Ovary (tissue), 3 donors: ENCODE measurements around the gene USP14.

Experiments used
- CTCF ChIP-seq, 3 donors: fragments of 450-650 bp in 2 of 3; fragments of 200-600 bp in 1 of 3; IDR thresholded peaks; one replicate each; pipeline versions ENCODE4 v1.5.1 to v1.8.0; 2016 to 2022; ENCODE audit warnings: antibody characterized with exemption in 3 of 3, mild to moderate bottlenecking in 1 of 3
- EP300 ChIP-seq: sonication (generic); formaldehyde crosslinking; IDR thresholded peaks from one replicate; pipeline ENCODE4 v1.6.1; 2017; ENCODE audit warnings: antibody characterized with exemption
- POLR2A ChIP-seq: fragments of 450-650 bp; IDR thresholded peaks from one replicate; pipeline ENCODE4 v1.6.1; 2017; ENCODE audit warnings: antibody characterized with exemption, mild to moderate bottlenecking, moderate library complexity
- donor health status: DM: no; HTN: no; CAD: no.

GRCh38 chr18:111306-112014 lies 46.9 kb upstream of the USP14 start:
- TF ChIP-seq CTCF (IDR thresholded peaks at IDR 0.05) = no peak
- no peak for TF ChIP-seq POLR2A
- no peak for TF ChIP-seq EP300
